MM.1S (cell line): ENCODE data around the gene MYO9B.
A peak's percentile ranks its signal among the peaks of the same experiment; 100 is the strongest.
"Not testable (repeated sequence)": the region's sequence is repeated elsewhere in the genome, so short reads cannot be mapped to it uniquely, and the experiment has no call there.

Source experiments
- DNase-seq: peaks from one replicate; pipeline ENCODE4 v3.0.0-alpha.2; 2015
- H2AFZ ChIP-seq: fragments of 300-600 bp; sonication (generic); 2 replicates; pipeline ENCODE4 v1.6.0; 2016; ENCODE audit warnings: antibody characterized with exemption, low read length
- H3F3A ChIP-seq: fragments of 300-600 bp; sonication (generic); 2 replicates; pipeline ENCODE4 v1.6.1; 2016; ENCODE audit warnings: mild to moderate bottlenecking, antibody characterized with exemption, low read length, moderate library complexity, mixed read lengths; ENCODE audit not compliant: insufficient read depth
- H3K27ac ChIP-seq: fragments of 300-600 bp; sonication (generic); 2 replicates; pipeline ENCODE4 v1.5.1; 2016; ENCODE audit warnings: mild to moderate bottlenecking, low read length
- H3K27me3 ChIP-seq: fragments of 300-600 bp; sonication (generic); replicated peaks from 2 replicates; pipeline ENCODE4 v1.6.0; 2016; ENCODE audit warnings: low read length; ENCODE audit not compliant: insufficient read depth
- H3K36me3 ChIP-seq: fragments of 300-600 bp; sonication (generic); replicated peaks from 2 replicates; pipeline ENCODE4 v1.6.1; 2016; ENCODE audit warnings: mild to moderate bottlenecking, low read length, mixed read lengths; ENCODE audit not compliant: insufficient read depth
- H3K4me1 ChIP-seq: fragments of 300-600 bp; sonication (generic); 2 replicates; pipeline ENCODE4 v1.6.1; 2016; ENCODE audit warnings: low read length, mixed read lengths
- H3K4me2 ChIP-seq: fragments of 300-600 bp; sonication (generic); 2 replicates; pipeline ENCODE4 v1.6.0; 2016; ENCODE audit warnings: low read depth, low read length
- H3K4me3 ChIP-seq: fragments of 300-600 bp; sonication (generic); 2 replicates; pipeline ENCODE4 v1.5.1; 2016; ENCODE audit warnings: low read length, mixed read lengths
- H3K79me2 ChIP-seq: fragments of 300-600 bp; sonication (generic); 2 replicates; pipeline ENCODE4 v1.6.1; 2016; ENCODE audit warnings: mixed run types, low read length, mixed read lengths
- H3K9ac ChIP-seq: fragments of 300-600 bp; sonication (generic); 2 replicates; pipeline ENCODE4 v1.6.1; 2016; ENCODE audit warnings: low read length, mixed read lengths
- H3K9me2 ChIP-seq: fragments of 300-600 bp; sonication (generic); replicated peaks from 2 replicates; pipeline ENCODE4 v1.6.1; 2016; ENCODE audit warnings: mild to moderate bottlenecking, low read length, mixed read lengths; ENCODE audit not compliant: insufficient read depth
- H3K9me3 ChIP-seq: fragments of 300-600 bp; sonication (generic); replicated peaks from 2 replicates; pipeline ENCODE4 v1.6.1; 2016; ENCODE audit warnings: mild to moderate bottlenecking, low read length, mixed read lengths; ENCODE audit not compliant: insufficient read depth
- H4K20me1 ChIP-seq: fragments of 300-600 bp; sonication (generic); 2 replicates; pipeline ENCODE4 v1.6.1; 2016; ENCODE audit warnings: mild to moderate bottlenecking, low read length, moderate library complexity, mixed read lengths; ENCODE audit not compliant: insufficient read depth
- EZH2 ChIP-seq: fragments of 300-600 bp; sonication (generic); optimal IDR thresholded peaks from 2 replicates; pipeline ENCODE3; 2017; ENCODE audit warnings: low read depth, mild to moderate bottlenecking, antibody characterized with exemption, low read length, mixed read lengths
- EZH2phosphoT487 ChIP-seq: fragments of 300-600 bp; sonication (generic); IDR thresholded peaks from 2 replicates; pipeline ENCODE4 v1.6.1; 2018; ENCODE audit warnings: antibody characterized with exemption, low read length
- TF ChIP-seq, protein P1 (sequence below): fragments of 300-600 bp; sonication (generic); IDR thresholded peaks from 2 replicates; pipeline ENCODE4 v1.5.1; 2016; ENCODE audit warnings: antibody characterized with exemption, low read length, mixed read lengths

The MYO9B gene

DNA sequence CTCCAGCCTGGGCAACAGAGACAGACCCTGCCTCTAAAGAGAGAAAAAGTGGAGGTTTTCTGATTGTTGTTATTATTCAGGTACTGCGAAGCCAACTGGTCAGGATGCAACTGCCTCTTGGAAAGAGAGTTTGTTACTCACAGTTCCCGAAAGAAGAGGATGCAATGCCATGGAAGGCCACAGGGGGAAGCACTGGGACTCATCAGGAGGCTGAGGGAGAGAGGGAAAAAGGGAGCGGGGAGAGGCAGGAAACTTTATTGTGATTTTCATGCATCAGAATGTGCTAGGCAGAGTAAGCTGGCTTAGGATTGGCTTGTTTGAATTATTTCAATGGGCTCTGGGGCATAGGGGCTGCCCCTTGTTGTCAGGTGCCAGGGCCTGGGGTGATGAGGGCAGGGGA is 27.6 kb downstream of the MYO9B start:
- H3K79me2 ChIP-seq = peaks cover 18% of the 10 kb centered on the region
- no peaks in the 10 kb centered on the region for H3K9me3 ChIP-seq

DNA sequence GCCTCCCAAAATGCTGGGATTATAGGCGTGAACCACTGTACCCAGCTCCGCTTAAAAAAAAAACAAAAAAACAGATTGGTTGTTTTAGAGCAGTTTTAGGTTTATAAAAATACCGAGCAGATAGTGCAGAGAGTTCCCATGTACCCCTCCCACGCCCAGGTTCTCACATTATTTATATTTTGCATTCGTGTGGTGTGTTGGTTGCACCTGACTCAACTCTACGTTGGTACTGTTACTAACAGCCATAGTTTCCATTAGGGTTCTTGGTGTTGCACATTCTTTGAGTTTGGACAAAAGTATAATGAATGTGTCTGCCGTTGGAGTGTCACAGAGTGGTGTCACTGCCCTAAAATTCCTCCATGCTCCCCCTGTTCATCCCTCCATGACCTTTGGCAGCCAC is 29.1 kb downstream of the MYO9B start:
- no peak overlapping the region for H3K4me2 ChIP-seq
- peaks cover 14% of the 10 kb centered on the region for H3K79me2 ChIP-seq
- no peaks in the 10 kb centered on the region for H3K27me3 ChIP-seq
- H3K9me3 ChIP-seq = no peaks in the 10 kb centered on the region
- peaks cover 8% of the 10 kb centered on the region for H3K36me3 ChIP-seq
- no peak overlapping the region for H3K4me3 ChIP-seq
- no peaks in the 10 kb centered on the region for H3K9me2 ChIP-seq
- H4K20me1 ChIP-seq = no peaks in the 10 kb centered on the region
- TF ChIP-seq EZH2phosphoT487 (no peak), EZH2 (no peak)
- H3K27ac ChIP-seq = no peak overlapping the region
- H3K4me1 ChIP-seq = no peaks in the 10 kb centered on the region
- no peak for DNase-seq
- no peak overlapping the region for H2AFZ ChIP-seq
- H3F3A ChIP-seq = no peaks in the 10 kb centered on the region
- no peak overlapping the region for H3K9ac ChIP-seq

More for the DNA sequence above, 27.6 kb downstream of the MYO9B start:
- no peak overlapping the region for H3K4me3 ChIP-seq
- no peaks in the 10 kb centered on the region for H3K27me3 ChIP-seq
- no peaks in the 10 kb centered on the region for H3K4me1 ChIP-seq
- no peak overlapping the region for H3K27ac ChIP-seq
- TF ChIP-seq, protein P1, sequence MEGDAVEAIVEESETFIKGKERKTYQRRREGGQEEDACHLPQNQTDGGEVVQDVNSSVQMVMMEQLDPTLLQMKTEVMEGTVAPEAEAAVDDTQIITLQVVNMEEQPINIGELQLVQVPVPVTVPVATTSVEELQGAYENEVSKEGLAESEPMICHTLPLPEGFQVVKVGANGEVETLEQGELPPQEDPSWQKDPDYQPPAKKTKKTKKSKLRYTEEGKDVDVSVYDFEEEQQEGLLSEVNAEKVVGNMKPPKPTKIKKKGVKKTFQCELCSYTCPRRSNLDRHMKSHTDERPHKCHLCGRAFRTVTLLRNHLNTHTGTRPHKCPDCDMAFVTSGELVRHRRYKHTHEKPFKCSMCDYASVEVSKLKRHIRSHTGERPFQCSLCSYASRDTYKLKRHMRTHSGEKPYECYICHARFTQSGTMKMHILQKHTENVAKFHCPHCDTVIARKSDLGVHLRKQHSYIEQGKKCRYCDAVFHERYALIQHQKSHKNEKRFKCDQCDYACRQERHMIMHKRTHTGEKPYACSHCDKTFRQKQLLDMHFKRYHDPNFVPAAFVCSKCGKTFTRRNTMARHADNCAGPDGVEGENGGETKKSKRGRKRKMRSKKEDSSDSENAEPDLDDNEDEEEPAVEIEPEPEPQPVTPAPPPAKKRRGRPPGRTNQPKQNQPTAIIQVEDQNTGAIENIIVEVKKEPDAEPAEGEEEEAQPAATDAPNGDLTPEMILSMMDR = peak; percentile 52
- TF ChIP-seq EZH2 (no peak), EZH2phosphoT487 (no peak)
- H3F3A ChIP-seq = no peaks in the 10 kb centered on the region
- H2AFZ ChIP-seq = no peak overlapping the region
- peaks cover 8% of the 10 kb centered on the region for H3K36me3 ChIP-seq
- H4K20me1 ChIP-seq = no peaks in the 10 kb centered on the region
- H3K9me2 ChIP-seq = no peaks in the 10 kb centered on the region
- DNase-seq = no peak
- H3K9ac ChIP-seq = no peak overlapping the region
- H3K4me2 ChIP-seq = no peak overlapping the region

DNA sequence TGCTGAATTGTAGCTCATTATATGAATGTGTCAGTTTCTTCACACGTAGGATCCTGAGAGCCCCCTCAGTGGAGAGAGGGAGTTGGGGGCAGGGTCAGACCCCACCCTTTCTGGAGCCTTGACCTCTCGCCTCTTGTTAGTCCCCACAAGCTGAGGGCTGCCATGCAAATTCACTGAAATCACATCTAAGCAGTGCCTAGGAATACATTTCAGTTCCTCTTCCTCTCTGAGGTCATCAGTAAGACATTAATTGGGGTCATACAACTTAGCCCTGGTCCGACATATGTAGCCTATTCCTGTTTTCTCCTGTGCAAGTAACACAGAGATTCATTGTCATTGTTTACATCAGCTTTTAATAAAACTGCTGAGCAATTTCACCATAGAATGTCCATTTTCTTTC is 30.0 kb downstream of the MYO9B start:
- H3K4me3 ChIP-seq = no peak overlapping the region
- H3K4me2 ChIP-seq = no peak overlapping the region
- peaks cover 8% of the 10 kb centered on the region for H3K36me3 ChIP-seq
- no peaks in the 10 kb centered on the region for H3K27me3 ChIP-seq
- no peaks in the 10 kb centered on the region for H3F3A ChIP-seq
- H3K9me3 ChIP-seq = no peaks in the 10 kb centered on the region
- H2AFZ ChIP-seq = no peak overlapping the region
- TF ChIP-seq, protein P1 = no peak
- no peaks in the 10 kb centered on the region for H4K20me1 ChIP-seq
- H3K9me2 ChIP-seq = no peaks in the 10 kb centered on the region
- H3K79me2 ChIP-seq = peaks cover 10% of the 10 kb centered on the region
- no peak for DNase-seq
- no peak overlapping the region for H3K9ac ChIP-seq
- H3K27ac ChIP-seq = no peak overlapping the region
- H3K4me1 ChIP-seq = no peaks in the 10 kb centered on the region

DNA sequence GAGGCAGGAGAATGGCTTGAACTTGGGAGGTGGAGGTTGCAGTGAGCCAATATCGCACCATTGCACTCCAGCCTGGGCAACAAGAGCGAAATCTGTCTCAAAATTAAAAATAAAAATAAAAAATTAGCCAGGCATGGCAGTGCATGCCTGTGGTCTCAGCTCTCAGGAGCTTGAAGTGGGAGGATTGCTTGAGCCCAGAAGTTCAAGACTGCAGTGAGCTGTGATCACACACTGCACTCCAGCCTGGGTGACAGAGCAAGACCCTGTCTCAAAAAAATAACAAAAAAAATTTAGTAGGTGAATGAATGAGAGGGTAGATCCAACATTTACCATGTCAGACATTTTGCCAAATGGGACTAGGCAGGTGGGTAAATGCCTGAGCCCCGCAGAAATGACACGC is 31.4 kb downstream of the MYO9B start:
- H3K79me2 ChIP-seq, H4K20me1 ChIP-seq, H3K4me1 ChIP-seq, H3K4me2 ChIP-seq, H3K36me3 ChIP-seq, H3F3A ChIP-seq, H3K27me3 ChIP-seq, H3K27ac ChIP-seq, H3K9me3 ChIP-seq, H2AFZ ChIP-seq, H3K9me2 ChIP-seq, H3K4me3 ChIP-seq, DNase-seq, H3K9ac ChIP-seq: not testable (repeated sequence)
